ENCODE measurements around the gene CYB561D1. TPM values are rescaled to one million over a fixed set of nuclear protein-coding genes. Genes with fewer than 3 reads are reported as not detected.

CYB561D1 gene
- total and polyA plus RNA-seq, 10 of the 15 experiments (the other 5 are each of a cell fraction or from before 2014, with no cell fraction given) = 0.68 to 9.0 (median 3.3) TPM

DNA sequence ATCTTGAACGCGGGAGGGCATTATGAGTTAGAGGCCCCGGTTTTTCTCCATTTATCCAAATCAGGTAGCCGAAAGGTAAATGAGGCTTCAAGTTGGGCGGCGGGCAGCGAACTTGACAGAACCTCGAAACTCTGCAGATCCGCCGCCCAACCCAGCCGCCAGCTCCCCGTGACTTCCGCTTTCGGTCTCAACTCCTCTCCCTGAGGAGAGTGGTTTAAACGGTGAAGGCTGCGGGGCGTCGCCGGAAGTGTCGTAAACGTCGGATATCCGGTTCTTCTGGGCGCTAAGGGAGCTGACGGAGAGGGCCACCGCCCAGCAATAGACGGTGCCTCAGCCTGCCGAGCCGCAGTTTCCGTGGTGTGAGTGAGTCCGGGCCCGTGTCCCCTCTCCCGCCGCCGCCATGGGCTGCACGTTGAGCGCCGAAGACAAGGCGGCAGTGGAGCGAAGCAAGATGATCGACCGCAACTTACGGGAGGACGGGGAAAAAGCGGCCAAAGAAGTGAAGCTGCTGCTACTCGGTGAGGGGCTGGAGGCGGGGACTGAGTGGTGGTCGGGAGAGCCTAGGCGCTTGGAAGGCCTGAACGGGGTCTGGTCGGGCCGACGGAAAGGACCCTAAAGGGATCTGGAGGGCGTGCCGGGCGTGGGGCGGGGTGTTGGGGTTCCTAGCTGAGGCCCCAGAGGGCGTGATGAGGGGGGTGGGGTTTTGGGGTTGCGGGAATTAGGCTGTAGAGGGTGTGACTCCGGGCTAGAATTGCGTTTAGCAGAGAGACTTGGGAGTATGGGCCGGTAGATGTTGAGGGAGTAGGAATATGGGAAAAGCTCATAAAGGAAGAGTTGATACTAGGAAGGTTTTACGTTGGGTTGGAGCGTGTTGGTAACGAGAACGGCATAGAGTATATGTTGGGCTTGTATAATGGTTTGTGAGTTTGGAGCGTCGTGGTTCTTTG lies 54.7 kb downstream of the CYB561D1 start, which contains the start of gene GNAI3 (continued):
- TF ChIP-seq PRDM15 (CRISPR knock-in tag; IDR thresholded peaks at IDR 0.05) (no peak), EP300 (IDR thresholded peaks at IDR 0.05; ENCODE audit: borderline replicate concordance in 1 of 2, control insufficient read depth in 1 of 2, low read depth in 2 of 2, low read length in 2 of 2) (peak; percentile 13 to 61; a peak in 3 of 4 replicates), GABPA (IDR thresholded peaks at IDR 0.05; ENCODE audit: low read depth) (peak; percentile 93), ZNF687 (IDR thresholded peaks at IDR 0.05) (peak; percentile 64; the same call in 1 of the 2 replicates), CBX5 (IDR thresholded peaks at IDR 0.05; ENCODE audit: low read depth) (no peak), NR2C2 (IDR thresholded peaks at IDR 0.05; ENCODE audit: borderline replicate concordance, control insufficient read depth, insufficient read length, low read depth) (no peak), CBX3 (IDR thresholded peaks at IDR 0.05; ENCODE audit: borderline replicate concordance, low read depth) (no peak), CREM (IDR thresholded peaks at IDR 0.05; ENCODE audit: low read depth) (peak; percentile 91), ZBTB33 (IDR thresholded peaks at IDR 0.05) (no peak), IRF5 (IDR thresholded peaks at IDR 0.05; ENCODE audit: borderline replicate concordance) (no peak), RAD21 (IDR thresholded peaks at IDR 0.05; ENCODE audit: insufficient read depth, low read depth, low read length) (no peak), EZH2 (IDR thresholded peaks at IDR 0.05; ENCODE audit: borderline replicate concordance, control insufficient read depth, low read depth, low read length) (no peak), PAX8 (IDR thresholded peaks at IDR 0.05) (no peak), SMARCA5 (IDR thresholded peaks at IDR 0.05) (no peak)
- TF ChIP-seq, protein P1, sequence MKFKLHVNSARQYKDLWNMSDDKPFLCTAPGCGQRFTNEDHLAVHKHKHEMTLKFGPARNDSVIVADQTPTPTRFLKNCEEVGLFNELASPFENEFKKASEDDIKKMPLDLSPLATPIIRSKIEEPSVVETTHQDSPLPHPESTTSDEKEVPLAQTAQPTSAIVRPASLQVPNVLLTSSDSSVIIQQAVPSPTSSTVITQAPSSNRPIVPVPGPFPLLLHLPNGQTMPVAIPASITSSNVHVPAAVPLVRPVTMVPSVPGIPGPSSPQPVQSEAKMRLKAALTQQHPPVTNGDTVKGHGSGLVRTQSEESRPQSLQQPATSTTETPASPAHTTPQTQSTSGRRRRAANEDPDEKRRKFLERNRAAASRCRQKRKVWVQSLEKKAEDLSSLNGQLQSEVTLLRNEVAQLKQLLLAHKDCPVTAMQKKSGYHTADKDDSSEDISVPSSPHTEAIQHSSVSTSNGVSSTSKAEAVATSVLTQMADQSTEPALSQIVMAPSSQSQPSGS (IDR thresholded peaks at IDR 0.05; ENCODE audit: low read length) = no peak
